GM10847 (cell line): ENCODE results near the gene HK1.

Experiments
- POLR2A ChIP-seq: IDR thresholded peaks from 2 replicates; pipeline ENCODE4 v1.6.1; 2011; ENCODE audit not compliant: insufficient read length; ENCODE audit errors: extremely low read depth

Gene HK1

GRCh38 chr10:69346776-69347175 is 68.5 kb downstream of the HK1 start:
- no peak for TF ChIP-seq POLR2A

- no peak for TF ChIP-seq POLR2A
Measured at GRCh38 chr10:69348816-69349541, 70.7 kb downstream of the HK1 start.

DNA sequence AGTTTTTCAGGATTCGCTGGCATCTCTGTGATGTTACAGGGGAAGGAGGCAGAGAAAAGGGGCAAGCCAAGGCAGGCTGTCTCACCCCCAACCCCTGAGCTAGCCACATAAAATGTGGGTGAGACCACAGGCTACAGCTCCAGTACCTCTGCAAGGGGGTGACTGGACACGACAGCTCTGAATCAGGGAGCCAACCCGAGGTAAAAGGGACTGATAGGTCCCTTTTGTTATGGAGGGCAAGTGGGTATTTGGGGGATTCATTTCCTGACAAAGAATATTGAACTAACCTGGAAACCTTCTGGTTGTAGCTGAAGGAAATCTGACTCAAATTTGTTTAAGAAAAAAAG is 71.2 kb downstream of the HK1 start:
- TF ChIP-seq POLR2A = no peak

GRCh38 chr10:69351589-69351988 is 73.3 kb downstream of the HK1 start:
- TF ChIP-seq POLR2A = no peak

- TF ChIP-seq POLR2A = no peak
Measured at GRCh38 chr10:69352569-69353264, 74.4 kb downstream of the HK1 start.

- TF ChIP-seq POLR2A = no peak
Measured at GRCh38 chr10:69353977-69354635, 75.8 kb downstream of the HK1 start.

DNA sequence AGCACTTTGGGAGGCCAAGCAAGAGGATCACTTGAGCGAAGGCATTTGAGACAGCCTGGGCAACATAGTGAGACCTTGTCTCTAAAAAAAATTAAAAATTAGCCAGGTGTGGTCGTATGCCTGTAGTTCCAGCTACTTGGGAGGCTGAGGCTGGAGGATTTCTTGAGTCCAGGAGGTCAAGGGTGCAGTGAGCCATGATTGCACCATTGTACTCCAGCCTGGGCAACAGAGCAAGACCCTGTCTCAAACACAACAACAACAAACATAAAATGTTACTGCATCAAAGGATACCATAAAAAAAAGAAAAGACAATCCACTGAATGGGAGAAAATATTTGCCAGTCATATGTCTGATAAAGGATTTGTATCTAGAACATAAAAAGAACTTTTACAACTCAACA is 77.9 kb downstream of the HK1 start:
- no peak for TF ChIP-seq POLR2A

GRCh38 chr10:69358148-69358795 is 80.0 kb downstream of the HK1 start:
- no peak for TF ChIP-seq POLR2A

- TF ChIP-seq POLR2A = no peak
Measured at GRCh38 chr10:69359148-69359547, 80.9 kb downstream of the HK1 start.

DNA sequence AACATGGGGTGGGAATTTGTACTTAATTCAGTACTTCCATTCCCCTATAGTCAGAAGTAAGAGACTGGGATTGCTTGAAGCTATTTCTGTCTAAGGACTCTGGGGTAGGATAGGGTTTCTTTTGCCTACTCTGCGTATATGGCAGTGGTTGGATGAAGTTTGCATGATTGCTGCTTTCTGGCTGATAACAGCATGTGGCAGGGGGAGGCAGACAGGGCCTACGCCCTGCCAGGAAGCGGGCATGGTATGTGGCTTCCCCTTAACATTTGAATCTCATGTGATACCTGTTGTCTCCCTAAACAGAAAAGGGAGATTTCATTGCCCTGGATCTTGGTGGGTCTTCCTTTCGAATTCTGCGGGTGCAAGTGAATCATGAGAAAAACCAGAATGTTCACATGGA is 81.3 kb downstream of the HK1 start:
- TF ChIP-seq POLR2A = no peak

DNA sequence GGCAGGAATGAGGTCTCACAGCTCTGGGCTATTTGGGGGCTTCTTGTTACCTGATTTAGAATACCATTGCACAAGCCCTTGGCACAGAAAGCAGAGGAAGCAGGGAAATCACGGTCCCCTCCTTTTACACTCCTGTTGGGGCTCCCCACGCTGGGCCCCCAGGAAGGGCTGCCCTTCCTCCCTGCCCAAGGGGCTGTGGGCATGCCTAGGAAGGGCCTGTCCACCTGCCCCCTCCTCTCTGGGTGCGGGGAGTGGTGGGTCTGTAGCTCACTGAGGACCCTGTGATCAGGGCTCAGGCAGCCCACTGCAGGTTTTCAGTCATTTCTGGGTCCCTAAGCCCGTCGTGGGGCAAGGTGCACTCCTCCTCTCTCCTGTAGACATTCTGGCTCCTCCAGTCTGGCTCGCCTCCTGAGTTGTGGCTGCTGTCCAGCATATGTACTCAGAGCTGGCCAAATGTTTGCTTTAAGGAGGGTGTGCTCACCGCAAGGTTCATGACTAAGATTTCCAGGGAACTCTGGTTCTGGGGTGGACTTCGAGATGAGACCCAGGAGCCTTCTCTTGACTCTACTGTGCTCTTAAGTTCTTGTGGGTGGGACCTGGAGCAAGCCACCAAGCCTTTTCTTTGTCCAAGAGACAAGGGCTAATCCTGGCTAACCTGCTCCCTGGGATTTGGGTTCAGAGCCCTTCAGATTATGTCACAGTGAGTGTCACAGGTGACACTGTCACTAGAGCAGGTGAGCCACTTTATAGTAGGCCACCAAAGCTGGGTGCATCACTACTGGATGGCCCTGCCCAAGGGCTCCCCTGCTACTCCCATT is 82.4 kb downstream of the HK1 start:
- no peak for TF ChIP-seq POLR2A

- TF ChIP-seq POLR2A = no peak
Measured at GRCh38 chr10:69361303-69361614, 83.0 kb downstream of the HK1 start.

GRCh38 chr10:69362471-69362954 is 84.2 kb downstream of the HK1 start:
- TF ChIP-seq POLR2A = no peak

GRCh38 chr10:69363666-69364065 is 85.4 kb downstream of the HK1 start:
- no peak for TF ChIP-seq POLR2A
